Muscle layer of colon (tissue), 2 donors: ENCODE measurements around the gene ARRB2.

Experiments used
- H3K27ac ChIP-seq: one replicate; pipeline ENCODE4 v1.7.0; 2013; ENCODE audit warnings: low read depth, mild to moderate bottlenecking, low read length, moderate library complexity
- H3K27me3 ChIP-seq, 2 donors: one replicate each; pipeline ENCODE4 v1.7.0; 2013; ENCODE audit warnings: low read length in 2 of 2, mild to moderate bottlenecking in 2 of 2; ENCODE audit not compliant: insufficient read depth in 2 of 2, control insufficient read depth in 1 of 2
- H3K36me3 ChIP-seq: one replicate; pipeline ENCODE4 v1.7.0; 2013; ENCODE audit warnings: mild to moderate bottlenecking, low read length; ENCODE audit not compliant: insufficient read depth
- H3K4me1 ChIP-seq: one replicate; pipeline ENCODE4 v1.7.0; 2013; ENCODE audit warnings: mild to moderate bottlenecking, low read length; ENCODE audit not compliant: insufficient read depth
- H3K4me3 ChIP-seq, 2 donors: one replicate each; pipeline ENCODE4 v1.7.0; 2013; ENCODE audit warnings: low read length in 2 of 2, low read depth in 1 of 2, mild to moderate bottlenecking in 1 of 2, moderate library complexity in 1 of 2
- H3K9ac ChIP-seq: one replicate; pipeline ENCODE4 v1.7.0; 2013; ENCODE audit warnings: low read length
- H3K9me3 ChIP-seq: one replicate; pipeline ENCODE4 v1.7.0; 2013; ENCODE audit warnings: mild to moderate bottlenecking, low read length
- donor health status: abdominal sarcoma.
- donor health status: Adenocarcinoma of cecum.

The ARRB2 gene

DNA sequence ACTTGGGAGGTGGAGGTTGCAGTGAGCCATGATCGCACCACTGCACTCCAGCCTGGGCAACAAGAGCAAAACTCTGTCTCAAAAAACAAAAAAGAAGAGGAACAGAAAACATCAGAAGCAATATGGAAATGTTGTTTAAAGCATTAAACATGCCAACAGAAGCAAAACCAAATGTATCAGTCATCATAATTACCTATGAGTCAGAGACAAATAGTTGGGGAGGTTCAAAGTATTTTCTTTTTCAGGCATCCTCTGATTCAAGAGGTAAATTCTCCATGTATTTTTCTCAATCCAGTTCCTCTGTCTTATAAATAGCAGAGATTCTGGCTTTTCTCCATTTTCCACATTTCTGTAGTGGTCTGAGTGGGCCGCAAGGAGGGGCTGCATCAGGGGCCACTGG is 59.2 kb downstream of the ARRB2 start:
- H3K9ac ChIP-seq: no peak overlapping the region
- H3K4me3 ChIP-seq: no peak overlapping the region
- H3K9me3 ChIP-seq: no peaks in the 10 kb centered on the region
- H3K36me3 ChIP-seq: no peaks in the 10 kb centered on the region
- no peaks in the 10 kb centered on the region for H3K4me1 ChIP-seq
- H3K27ac ChIP-seq: no peak overlapping the region
- H3K27me3 ChIP-seq: no peaks in the 10 kb centered on the region
